MG63 (cell line): Measurements from ENCODE around the gene IFI35. TPM values are rescaled to one million over a fixed set of nuclear protein-coding genes. Genes with fewer than 3 reads are reported as not detected.
"Not testable (repeated sequence)": the region's sequence is repeated elsewhere in the genome, so short reads cannot be mapped to it uniquely, and the experiment has no call there.

ENCODE experiments used
- DNase-seq: peaks from one replicate; pipeline ENCODE4 v3.0.0-alpha.2; 2020
- H3K27me3 ChIP-seq: fragments of 250-450 bp; sonication (Bioruptor Pico); 2 replicates; pipeline ENCODE4 v1.5.1; 2020; ENCODE audit warnings: mild to moderate bottlenecking, moderate library complexity
- H3K36me3 ChIP-seq: fragments of 250-450 bp; sonication (Bioruptor Pico); 2 replicates; pipeline ENCODE4 v1.5.1; 2020; ENCODE audit warnings: mild to moderate bottlenecking, moderate library complexity
- H3K4me3 ChIP-seq: fragments of 250-450 bp; sonication (Bioruptor Pico); 2 replicates; pipeline ENCODE4 v1.5.1; 2020; ENCODE audit warnings: mild to moderate bottlenecking, moderate library complexity
- H3K9me3 ChIP-seq: fragments of 250-450 bp; sonication (Bioruptor Pico); 2 replicates; pipeline ENCODE4 v1.5.1; 2020; ENCODE audit warnings: mild to moderate bottlenecking, moderate library complexity
- total RNA-seq: library from RNA; depleted of rRNA; stranded (reverse); fragments of >200 nt; shearing (Covaris generic); gene quantifications from 2 replicates; pipeline ENCODE4 v1.2.3, GENCODE V29; 2014; ENCODE audit warnings: low replicate concordance

The IFI35 gene
- total RNA-seq, 1 experiment from 2014 or later = 26.8 TPM

- DNase-seq = peak; percentile 53
- Histone ChIP-seq H3K4me3 (no peak overlapping the region), H3K27me3 (no peaks in the 10 kb centered on the region), H3K36me3 (peaks cover 51% of the 10 kb centered on the region), H3K9me3 (no peaks in the 10 kb centered on the region)
These were observed 16.6 kb upstream of the IFI35 start for GRCh38 chr17:42989726-42990652.

- Histone ChIP-seq H3K36me3 (peaks cover 45% of the 10 kb centered on the region), H3K27me3 (no peaks in the 10 kb centered on the region), H3K9me3 (no peaks in the 10 kb centered on the region), H3K4me3 (no peak overlapping the region)
- DNase-seq = no peak
These were observed 15.1 kb upstream of the IFI35 start for GRCh38 chr17:42991471-42991870.

GRCh38 chr17:42992872-42993271, 13.7 kb upstream of the IFI35 start:
- DNase-seq = no peak
- peaks cover 38% of the 10 kb centered on the region for H3K36me3 ChIP-seq
- no peaks in the 10 kb centered on the region for H3K9me3 ChIP-seq

GRCh38 chr17:42993913-42994312, 12.7 kb upstream of the IFI35 start:
- not testable (repeated sequence) for H3K27me3 ChIP-seq, H3K4me3 ChIP-seq, DNase-seq, H3K9me3 ChIP-seq
- peaks cover 34% of the 10 kb centered on the region for H3K36me3 ChIP-seq

More at GRCh38 chr17:42992872-42993271, 13.7 kb upstream of the IFI35 start:
- Histone ChIP-seq H3K27me3 (no peaks in the 10 kb centered on the region), H3K4me3 (no peak overlapping the region)

GRCh38 chr17:42997390-42997983, 9.1 kb upstream of the IFI35 start:
- H3K9me3 ChIP-seq = no peaks in the 10 kb centered on the region
- peaks cover 47% of the 10 kb centered on the region for H3K36me3 ChIP-seq
- peak overlapping the region; percentile 88 for H3K4me3 ChIP-seq
- DNase-seq = no peak
- H3K27me3 ChIP-seq = no peaks in the 10 kb centered on the region

GRCh38 chr17:42997984-42998938, 8.3 kb upstream of the IFI35 start, which contains the start of gene RPL27:
RPL27 (plus strand) TSS chr17:42998419; CDS start chr17:42998751, 332 bp downstream.
- H3K4me3 ChIP-seq = peak within 1 kb of the TSS; percentile 88

GRCh38 chr17:42999003-42999525, 7.5 kb upstream of the IFI35 start:
- H3K4me3 ChIP-seq = peak overlapping the region; percentile 88
- H3K36me3 ChIP-seq = peaks cover 56% of the 10 kb centered on the region
- H3K27me3 ChIP-seq = no peaks in the 10 kb centered on the region

More at GRCh38 chr17:42997984-42998938, 8.3 kb upstream of the IFI35 start, which contains the start of gene RPL27:
- Histone ChIP-seq H3K36me3 (peaks cover 49% of the 10 kb centered on the region), H3K9me3 (no peaks in the 10 kb centered on the region), H3K27me3 (no peaks in the 10 kb centered on the region)
- peak; percentile 99 for DNase-seq

GRCh38 chr17:43000894-43001293, 5.7 kb upstream of the IFI35 start:
- DNase-seq, H3K27me3 ChIP-seq, H3K4me3 ChIP-seq, H3K9me3 ChIP-seq: not testable (repeated sequence)
- peaks cover 66% of the 10 kb centered on the region for H3K36me3 ChIP-seq

More at GRCh38 chr17:42999003-42999525, 7.5 kb upstream of the IFI35 start:
- DNase-seq = no peak
- no peaks in the 10 kb centered on the region for H3K9me3 ChIP-seq

GRCh38 chr17:43003542-43004172, 2.9 kb upstream of the IFI35 start:
- H3K36me3 ChIP-seq = peaks cover 65% of the 10 kb centered on the region
- H3K27me3 ChIP-seq = no peaks in the 10 kb centered on the region
- no peaks in the 10 kb centered on the region for H3K9me3 ChIP-seq
- H3K4me3 ChIP-seq = no peak overlapping the region
- DNase-seq = peak; percentile 92

GRCh38 chr17:43010667-43011308, 4.2 kb downstream of the IFI35 start:
- no peak for DNase-seq
- peaks cover 20% of the 10 kb centered on the region for H3K36me3 ChIP-seq
- no peaks in the 10 kb centered on the region for H3K27me3 ChIP-seq
- H3K9me3 ChIP-seq = no peaks in the 10 kb centered on the region
- H3K4me3 ChIP-seq = no peak overlapping the region

- Histone ChIP-seq H3K4me3 (no peak overlapping the region), H3K36me3 (peaks cover 27% of the 10 kb centered on the region), H3K27me3 (no peaks in the 10 kb centered on the region), H3K9me3 (no peaks in the 10 kb centered on the region)
- DNase-seq = no peak
These were observed 5.3 kb downstream of the IFI35 start for GRCh38 chr17:43011728-43012472.

GRCh38 chr17:43013296-43013695, 6.7 kb downstream of the IFI35 start:
- DNase-seq = no peak
- Histone ChIP-seq H3K9me3 (no peaks in the 10 kb centered on the region), H3K4me3 (no peak overlapping the region), H3K36me3 (peaks cover 37% of the 10 kb centered on the region), H3K27me3 (no peaks in the 10 kb centered on the region)

GRCh38 chr17:43014020-43014648, 7.5 kb downstream of the IFI35 start:
- no peak for DNase-seq
- H3K27me3 ChIP-seq = no peaks in the 10 kb centered on the region
- no peak overlapping the region for H3K4me3 ChIP-seq
- H3K36me3 ChIP-seq = peaks cover 46% of the 10 kb centered on the region
- H3K9me3 ChIP-seq = no peaks in the 10 kb centered on the region
